ENCODE data around the gene TACC2. TPM values are rescaled to one million over a fixed set of nuclear protein-coding genes. Genes with fewer than 3 reads are reported as not detected.
A peak's percentile ranks its signal among the peaks of the same experiment; 100 is the strongest.

TACC2 gene
- total and polyA plus RNA-seq, 2 experiments from 2014 or later, result 30.8 to 35.9 TPM

- TF ChIP-seq ZNF462 (CRISPR knock-in tag; IDR thresholded peaks at IDR 0.05) (no peak), JUNB (IDR thresholded peaks at IDR 0.05; ENCODE audit: unreplicated experiment) (no peak)
Measured at GRCh38 chr10:122018491-122018890, 29.5 kb downstream of the TACC2 start (continued).

GRCh38 chr10:122018951-122019413 is 30.0 kb downstream of the TACC2 start:
- peak overlapping the region; percentile 77; the same call in 1 of the 2 replicates for H3K27ac Mint-ChIP-seq
- no peak overlapping the region for H3K4me3 Mint-ChIP-seq
- no peak overlapping the region for H3K27ac ChIP-seq (ENCODE audit: low read depth)

More at GRCh38 chr10:122018951-122019413, 30.0 kb downstream of the TACC2 start:
- Histone ChIP-seq H3K4me2 (peak overlapping the region; percentile 45; the same call in 1 of the 2 replicates), H3K79me2 (replicated peaks; ENCODE audit: insufficient read depth) (no peaks in the 10 kb centered on the region), H3K27me3 (ENCODE audit: insufficient read depth) (no peaks in the 10 kb centered on the region), H3K9me2 (ENCODE audit: insufficient read depth) (no peaks in the 10 kb centered on the region), H2AFZ (peak overlapping the region; percentile 99), H4K20me1 (replicated peaks; ENCODE audit: insufficient read depth) (no peaks in the 10 kb centered on the region), H3K36me3 (ENCODE audit: insufficient read depth) (no peaks in the 10 kb centered on the region), H3K4me3 (no peak overlapping the region), H3F3A (replicated peaks; ENCODE audit: low read depth) (no peaks in the 10 kb centered on the region), H3K4me1 (ENCODE audit: insufficient read depth) (peaks cover 20% of the 10 kb centered on the region)
- DNase-seq (ENCODE audit: low spot score) (no peak), ATAC-seq (peak; percentile 16; the same call in 2 of the 3 replicates)
- Mint-ChIP-seq H3K36me3 (ENCODE audit: low read depth) (no peaks in the 10 kb centered on the region), H3K27me3 (ENCODE audit: insufficient read depth, low read depth, poor library complexity) (peaks cover 8% of the 10 kb centered on the region), H3K9me3 (no peaks in the 10 kb centered on the region; the same call in 2 of the 3 replicates), H3K4me1 (peaks cover 21% of the 10 kb centered on the region)
- TF ChIP-seq ZNF331 (CRISPR knock-in tag; IDR thresholded peaks at IDR 0.05; ENCODE audit: low read depth), result no peak
- no peak for TF ChIP-seq ZNF462 (CRISPR knock-in tag; IDR thresholded peaks at IDR 0.05)
- TF ChIP-seq STAT1 (IDR thresholded peaks at IDR 0.05; ENCODE audit: unreplicated experiment), result no peak
- TF ChIP-seq POLR2AphosphoS5 (IDR thresholded peaks at IDR 0.05; ENCODE audit: low read depth), result no peak
- no peak for TF ChIP-seq NANOG (IDR thresholded peaks at IDR 0.05; ENCODE audit: borderline replicate concordance)
- no peak for TF ChIP-seq CREB1 (CRISPR knock-in tag; IDR thresholded peaks at IDR 0.05; ENCODE audit: low read depth)
